ENCODE measurements around the gene DIPK1A.

The DIPK1A gene

GRCh38 chr1:92882819-92883218, 78.4 kb downstream of the DIPK1A start:
- TF ChIP-seq ZFX (IDR thresholded peaks at IDR 0.05; ENCODE audit: borderline replicate concordance) (no peak), CTCF (IDR thresholded peaks at IDR 0.05) (no peak)
- H3K27ac ChIP-seq = no peak overlapping the region

- TF ChIP-seq CTCF (IDR thresholded peaks at IDR 0.05) = no peak
- TF ChIP-seq ZFX (IDR thresholded peaks at IDR 0.05; ENCODE audit: borderline replicate concordance) = no peak
- no peak overlapping the region for H3K27ac ChIP-seq
Measured at GRCh38 chr1:92881391-92881790, 79.9 kb downstream of the DIPK1A start.

GRCh38 chr1:92879316-92879968, 81.8 kb downstream of the DIPK1A start:
- no peak overlapping the region for H3K27ac ChIP-seq

GRCh38 chr1:92877792-92878191, 83.5 kb downstream of the DIPK1A start:
- TF ChIP-seq CTCF (IDR thresholded peaks at IDR 0.05) = no peak
- TF ChIP-seq ZFX (IDR thresholded peaks at IDR 0.05; ENCODE audit: borderline replicate concordance) = no peak
- H3K27ac ChIP-seq = no peak overlapping the region

More at GRCh38 chr1:92879316-92879968, 81.8 kb downstream of the DIPK1A start:
- no peak for TF ChIP-seq CTCF (IDR thresholded peaks at IDR 0.05)
- no peak for TF ChIP-seq ZFX (IDR thresholded peaks at IDR 0.05; ENCODE audit: borderline replicate concordance)

GRCh38 chr1:92877081-92877711, 84.1 kb downstream of the DIPK1A start:
- H3K27ac ChIP-seq = no peak overlapping the region
- TF ChIP-seq ZFX (IDR thresholded peaks at IDR 0.05; ENCODE audit: borderline replicate concordance) (no peak), CTCF (IDR thresholded peaks at IDR 0.05) (no peak)

GRCh38 chr1:92876351-92876750, 84.9 kb downstream of the DIPK1A start:
- H3K27ac ChIP-seq = no peak overlapping the region
- TF ChIP-seq CTCF (IDR thresholded peaks at IDR 0.05) = no peak
- no peak for TF ChIP-seq ZFX (IDR thresholded peaks at IDR 0.05; ENCODE audit: borderline replicate concordance)

GRCh38 chr1:92874987-92875386, 86.3 kb downstream of the DIPK1A start:
- no peak for TF ChIP-seq ZFX (IDR thresholded peaks at IDR 0.05; ENCODE audit: borderline replicate concordance)
- H3K27ac ChIP-seq = no peak overlapping the region
